Motor neuron (in vitro differentiated cells): Measurements from ENCODE around the gene DEAF1. TPM values are rescaled to one million over a fixed set of nuclear protein-coding genes. Genes with fewer than 3 reads are reported as not detected.
"Not testable (repeated sequence)": the region's sequence is repeated elsewhere in the genome, so short reads cannot be mapped to it uniquely, and the experiment has no call there.

ENCODE experiments used
- ATAC-seq, 8 experiments: fragments of 200-7000 bp; cut with Tn5 transposase; replicated peaks in 6 of 8; 2 replicates each; pipeline ENCODE4 v1.8.0; 2021; ENCODE audit warnings: mild to moderate bottlenecking in 8 of 8, moderate library complexity in 8 of 8
- H3K27ac ChIP-seq, 2 donors: fragments of 250-450 bp; sonication (Bioruptor Pico); 2 replicates each; pipeline ENCODE4 v1.9.0; 2021; ENCODE audit warnings: antibody characterized with exemption in 2 of 2, mild to moderate bottlenecking in 2 of 2, moderate library complexity in 1 of 2
- H3K4me1 ChIP-seq, 2 donors: fragments of 250-450 bp; sonication (Bioruptor Pico); replicated peaks in 1 of 2; 2 replicates each; pipeline ENCODE4 v1.6.1; 2021; ENCODE audit warnings: antibody characterized with exemption in 2 of 2, mild to moderate bottlenecking in 2 of 2, moderate library complexity in 1 of 2
- H3K4me3 ChIP-seq, 5 donors: fragments of 250-450 bp; sonication (Bioruptor Pico); 2 replicates each; pipeline ENCODE4 v1.9.0; 2021; ENCODE audit warnings: antibody characterized with exemption in 5 of 5, mild to moderate bottlenecking in 5 of 5, moderate library complexity in 4 of 5
- WGBS, 10 experiments: fragments of 450-650 bp; shearing (Covaris generic); methylation state at CpG; one replicate each; pipeline ENCODE4 v1.0.0; 2022; 5-methylcytosine and 5-hydroxymethylcytosine counted together
- in situ Hi-C, 9 experiments: fragments of 400-800 bp; cut with MboI; loops; one replicate each; pipeline ENCODE4 v1.15.0; 2021; ENCODE audit warnings: low sequenced_read_pairs in 9 of 9, low pct_unique_long_range_greater_than_20kb in 2 of 9; ENCODE audit not compliant: unreplicated experiment in 9 of 9
- total RNA-seq, 8 experiments: library from RNA; unstranded; fragments of 300-600 nt; gene quantifications; 2 replicates each; pipeline versions ENCODE4 v1.2.3 to v1.2.4, GENCODE V29; 2022

Gene DEAF1
- total RNA-seq, 8 experiments from 2014 or later: 38.5 to 81.6 (median 54.3) TPM

GRCh38 chr11:693415-693831, 1.6 kb downstream of the DEAF1 start:
- WGBS, 10 experiments: 0 to 31% (median 17%) methylated on average over 1 to 3 of the region's 13 CpGs; no CpG with 5 or more reads in 5 of the 10 experiments
- Histone ChIP-seq H3K4me3 (peak overlapping the region in 4 of 5 donors; percentile 37 to 78 (median 59)), H3K27ac (no peak overlapping the region), H3K4me1 (peaks cover 15 to 30% of the 10 kb centered on the region in 2 donors)
- in situ Hi-C loops: no loop called here
- no peak for ATAC-seq

GRCh38 chr11:692824-693414, 2.1 kb downstream of the DEAF1 start:
- in situ Hi-C loops: no loop called here
- ATAC-seq: no peak
- Histone ChIP-seq H3K4me3 (peak overlapping the region in 3 of 5 donors; percentile 37 to 78 (median 63)), H3K27ac (no peak overlapping the region), H3K4me1 (peaks cover 15 to 26% of the 10 kb centered on the region in 2 donors)
- 20 to 90% (median 67%) methylated on average over 1 to 22 of the region's 23 CpGs for WGBS, 10 experiments

- in situ Hi-C loops: no loop called here
- no peak for ATAC-seq
- no peak overlapping the region for H3K27ac ChIP-seq
- no peak overlapping the region for H3K4me3 ChIP-seq
- H3K4me1 ChIP-seq: peaks cover 15 to 18% of the 10 kb centered on the region in 2 donors
- 20 to 100% (median 86%) methylated on average over 1 to 7 of the region's 18 CpGs; no CpG with 5 or more reads in 4 of the 10 experiments for WGBS, 10 experiments
These were observed 3.1 kb downstream of the DEAF1 start for GRCh38 chr11:691710-692590.

GRCh38 chr11:690738-691633, 4.0 kb downstream of the DEAF1 start:
- Histone ChIP-seq H3K4me1 (peaks cover 15% of the 10 kb centered on the region in 2 donors), H3K4me3 (no peak overlapping the region), H3K27ac (no peak overlapping the region)
- in situ Hi-C loops: no loop called here
- 20 to 87% (median 70%) methylated on average over 2 to 6 of the region's 27 CpGs; no CpG with 5 or more reads in 6 of the 10 experiments for WGBS, 10 experiments
- ATAC-seq: no peak

- H3K4me1 ChIP-seq: peaks cover 15% of the 10 kb centered on the region in 2 donors
- ATAC-seq, in situ Hi-C loops, H3K4me3 ChIP-seq, H3K27ac ChIP-seq: not testable (repeated sequence)
- WGBS, 10 experiments: 100% methylated on average over 1 of the region's 3 CpGs; no CpG with 5 or more reads in 9 of the 10 experiments
These were observed 4.8 kb downstream of the DEAF1 start for GRCh38 chr11:690244-690643.

- in situ Hi-C loops: no loop called here
- 80 to 100% (median 92%) methylated on average over 1 to 2 of the region's 7 CpGs; no CpG with 5 or more reads in 5 of the 10 experiments for WGBS, 10 experiments
- Histone ChIP-seq H3K4me3 (no peak overlapping the region), H3K27ac (no peak overlapping the region), H3K4me1 (peaks cover 15% of the 10 kb centered on the region in 2 donors)
- no peak for ATAC-seq
These were observed 5.4 kb downstream of the DEAF1 start for GRCh38 chr11:689625-690024.

- Histone ChIP-seq H3K4me1 (peaks cover 10% of the 10 kb centered on the region in 2 donors), H3K27ac (no peak overlapping the region), H3K4me3 (no peak overlapping the region)
- WGBS, 10 experiments: 80 to 100% (median 95%) methylated on average over 1 to 7 of the region's 9 CpGs; no CpG with 5 or more reads in 3 of the 10 experiments
- no peak for ATAC-seq
- in situ Hi-C loops: no loop called here
These were observed 6.3 kb downstream of the DEAF1 start for GRCh38 chr11:688681-689080.

GRCh38 chr11:687751-688150, 7.3 kb downstream of the DEAF1 start:
- Histone ChIP-seq H3K4me3 (no peak overlapping the region), H3K4me1 (peaks cover under 1% of the 10 kb centered on the region in 2 donors), H3K27ac (no peak overlapping the region)
- in situ Hi-C loops: no loop called here
- no peak for ATAC-seq
- WGBS, 10 experiments: 78 to 100% (median 92%) methylated on average over 4 to 11 of the region's 13 CpGs; no CpG with 5 or more reads in 4 of the 10 experiments

GRCh38 chr11:686451-687243, 8.4 kb downstream of the DEAF1 start:
- WGBS, 10 experiments: 84 to 100% (median 94%) methylated on average over 1 to 12 of the region's 30 CpGs
- H3K27ac ChIP-seq: no peak overlapping the region
- no peaks in the 10 kb centered on the region for H3K4me1 ChIP-seq
- no peak overlapping the region for H3K4me3 ChIP-seq
- in situ Hi-C loops: no loop called here
- ATAC-seq: no peak

- Histone ChIP-seq H3K4me3 (no peak overlapping the region), H3K4me1 (no peaks in the 10 kb centered on the region), H3K27ac (no peak overlapping the region)
- WGBS, 10 experiments: 60 to 100% (median 82%) methylated on average over 1 to 4 of the region's 13 CpGs; no CpG with 5 or more reads in 4 of the 10 experiments
- ATAC-seq: no peak
- in situ Hi-C loops: no loop called here
These were observed 14.1 kb downstream of the DEAF1 start for GRCh38 chr11:680970-681369.

GRCh38 chr11:680476-680875, 14.5 kb downstream of the DEAF1 start:
- H3K4me1 ChIP-seq: no peaks in the 10 kb centered on the region
- H3K27ac ChIP-seq: no peak overlapping the region
- in situ Hi-C loops: no loop called here
- no peak for ATAC-seq
- WGBS, 10 experiments: 50 to 89% (median 81%) methylated on average over 1 to 6 of the region's 19 CpGs; no CpG with 5 or more reads in 5 of the 10 experiments
- H3K4me3 ChIP-seq: no peak overlapping the region
